ENCODE measurements around the gene RBBP7. TPM values are rescaled to one million over a fixed set of nuclear protein-coding genes. Genes with fewer than 3 reads are reported as not detected.
A peak's percentile ranks its signal among the peaks of the same experiment; 100 is the strongest.

RBBP7 gene
- polyA plus RNA-seq (2014; cell fraction: cytosol; rRNA removed), result 168 and 186 TPM in 2 replicates
- 211 and 230 TPM in 2 replicates for polyA plus RNA-seq (2014; cell fraction: nucleus; rRNA removed)

GRCh38 chrX:16870095-16870861, at the start of gene RBBP7:
Gene RBBP7 (minus strand): TSS chrX:16870362. CDS start chrX:16870053, 309 bp downstream.
- peak; percentile 86 for DNase-seq (ENCODE audit: low spot score)

- DNase-seq (ENCODE audit: low spot score), result no peak
These were observed 48.8 kb upstream of the RBBP7 start for GRCh38 chrX:16918979-16919378.

- DNase-seq (ENCODE audit: low spot score), result no peak
These were observed 47.0 kb upstream of the RBBP7 start for GRCh38 chrX:16917120-16917519.

- no peak for DNase-seq (ENCODE audit: low spot score)
These were observed 46.4 kb upstream of the RBBP7 start for GRCh38 chrX:16916561-16916960.

- DNase-seq (ENCODE audit: low spot score), result no peak
These were observed 43.9 kb upstream of the RBBP7 start for GRCh38 chrX:16914058-16914457.

GRCh38 chrX:16910376-16910775, 40.2 kb upstream of the RBBP7 start:
- no peak for DNase-seq (ENCODE audit: low spot score)

GRCh38 chrX:16903274-16904022, 33.3 kb upstream of the RBBP7 start:
- no peak for DNase-seq (ENCODE audit: low spot score)

- DNase-seq (ENCODE audit: low spot score), result no peak
These were observed 27.3 kb upstream of the RBBP7 start for GRCh38 chrX:16897445-16897844.

- peak; percentile 77 for DNase-seq (ENCODE audit: low spot score)
These were observed 22.6 kb upstream of the RBBP7 start for GRCh38 chrX:16892504-16893362.

- no peak for DNase-seq (ENCODE audit: low spot score)
These were observed 15.5 kb upstream of the RBBP7 start for GRCh38 chrX:16885628-16886027.

GRCh38 chrX:16883487-16883804, 13.3 kb upstream of the RBBP7 start:
- DNase-seq (ENCODE audit: low spot score), result no peak

- DNase-seq (ENCODE audit: low spot score), result peak; percentile 69
These were observed 12.7 kb upstream of the RBBP7 start for GRCh38 chrX:16882702-16883486.

GRCh38 chrX:16882169-16882568, 12.0 kb upstream of the RBBP7 start:
- DNase-seq (ENCODE audit: low spot score), result peak; percentile 10

GRCh38 chrX:16876696-16877095, 6.5 kb upstream of the RBBP7 start:
- no peak for DNase-seq (ENCODE audit: low spot score)

GRCh38 chrX:16874458-16875095, 4.4 kb upstream of the RBBP7 start:
- DNase-seq (ENCODE audit: low spot score), result no peak

- no peak for DNase-seq (ENCODE audit: low spot score)
These were observed 2.9 kb upstream of the RBBP7 start for GRCh38 chrX:16873106-16873505.

- peak; percentile 18 for DNase-seq (ENCODE audit: low spot score)
These were observed 977 bp upstream of the RBBP7 start for GRCh38 chrX:16870862-16871815.

GRCh38 chrX:16869393-16870094, 618 bp downstream of the RBBP7 start:
- peak; percentile 18 for DNase-seq (ENCODE audit: low spot score)

GRCh38 chrX:16868920-16869319, 1.2 kb downstream of the RBBP7 start:
- DNase-seq (ENCODE audit: low spot score), result no peak

Data from SK-N-DZ (cell line).